ENCODE measurements around the gene HPSE2.

- no peak for TF ChIP-seq CTCF (IDR thresholded peaks at IDR 0.05; ENCODE audit: low read depth, low read length)
- no peak for TF ChIP-seq MAX (IDR thresholded peaks at IDR 0.05; ENCODE audit: low read depth, low read length)
- no peak for TF ChIP-seq POLR2A (IDR thresholded peaks at IDR 0.05; ENCODE audit: extremely low read depth, insufficient read length)
- TF ChIP-seq MYC (IDR thresholded peaks at IDR 0.05; ENCODE audit: low read depth, low read length), result no peak
These were observed 272.0 kb downstream of the HPSE2 start for GRCh38 chr10:98963608-98964007.
